Activated T-cell treated with anti-CD3 and anti-CD28 coated beads, Interleukin-2, amount 50 U/mL, for 24 hours (primary cell): Measurements from ENCODE around the gene PPIL4.

Experiments
- DNase-seq: peaks from one replicate; pipeline ENCODE4 v3.0.0-alpha.2; 2020
- H3K27ac Mint-ChIP-seq: 2 replicates; pipeline ENCODE4 v1.8.0; 2020; ENCODE audit warnings: mild to moderate bottlenecking, mixed read lengths
- H3K27me3 Mint-ChIP-seq: 2 replicates; pipeline ENCODE4 v1.8.0; 2020; ENCODE audit warnings: mixed read lengths
- H3K36me3 Mint-ChIP-seq: 2 replicates; pipeline ENCODE4 v1.8.0; 2020; ENCODE audit warnings: low read depth, mixed read lengths
- H3K4me1 Mint-ChIP-seq: 2 replicates; pipeline ENCODE4 v1.8.0; 2020; ENCODE audit warnings: low read depth, mixed read lengths
- H3K4me3 Mint-ChIP-seq: 2 replicates; pipeline ENCODE4 v1.8.0; 2020; ENCODE audit warnings: mild to moderate bottlenecking, moderate library complexity, mixed read lengths
- H3K9me3 Mint-ChIP-seq: 2 replicates; pipeline ENCODE4 v1.8.0; 2020; ENCODE audit warnings: mixed read lengths

The PPIL4 gene, protein sequence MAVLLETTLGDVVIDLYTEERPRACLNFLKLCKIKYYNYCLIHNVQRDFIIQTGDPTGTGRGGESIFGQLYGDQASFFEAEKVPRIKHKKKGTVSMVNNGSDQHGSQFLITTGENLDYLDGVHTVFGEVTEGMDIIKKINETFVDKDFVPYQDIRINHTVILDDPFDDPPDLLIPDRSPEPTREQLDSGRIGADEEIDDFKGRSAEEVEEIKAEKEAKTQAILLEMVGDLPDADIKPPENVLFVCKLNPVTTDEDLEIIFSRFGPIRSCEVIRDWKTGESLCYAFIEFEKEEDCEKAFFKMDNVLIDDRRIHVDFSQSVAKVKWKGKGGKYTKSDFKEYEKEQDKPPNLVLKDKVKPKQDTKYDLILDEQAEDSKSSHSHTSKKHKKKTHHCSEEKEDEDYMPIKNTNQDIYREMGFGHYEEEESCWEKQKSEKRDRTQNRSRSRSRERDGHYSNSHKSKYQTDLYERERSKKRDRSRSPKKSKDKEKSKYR

GRCh38 chr6:149545754-149546471 is at the start of gene PPIL4:
Gene PPIL4 (minus strand): TSS chr6:149546043. CDS start chr6:149546005, 38 bp downstream.
- Mint-ChIP-seq H3K27ac (peak within 1 kb of the TSS; percentile 99), H3K27me3 (no peaks in the 10 kb centered on the region), H3K4me1 (peaks cover 42% of the 10 kb centered on the region), H3K9me3 (no peaks in the 10 kb centered on the region), H3K36me3 (peaks cover 26% of the 10 kb centered on the region), H3K4me3 (peak within 1 kb of the TSS; percentile 97)
- peak; percentile 98 for DNase-seq

GRCh38 chr6:149593408-149593807 is 47.6 kb upstream of the PPIL4 start:
- Mint-ChIP-seq H3K27me3 (no peaks in the 10 kb centered on the region), H3K4me3 (no peak overlapping the region), H3K27ac (no peak overlapping the region), H3K9me3 (no peaks in the 10 kb centered on the region), H3K4me1 (no peaks in the 10 kb centered on the region), H3K36me3 (peaks cover 74% of the 10 kb centered on the region)
- DNase-seq = no peak

DNA sequence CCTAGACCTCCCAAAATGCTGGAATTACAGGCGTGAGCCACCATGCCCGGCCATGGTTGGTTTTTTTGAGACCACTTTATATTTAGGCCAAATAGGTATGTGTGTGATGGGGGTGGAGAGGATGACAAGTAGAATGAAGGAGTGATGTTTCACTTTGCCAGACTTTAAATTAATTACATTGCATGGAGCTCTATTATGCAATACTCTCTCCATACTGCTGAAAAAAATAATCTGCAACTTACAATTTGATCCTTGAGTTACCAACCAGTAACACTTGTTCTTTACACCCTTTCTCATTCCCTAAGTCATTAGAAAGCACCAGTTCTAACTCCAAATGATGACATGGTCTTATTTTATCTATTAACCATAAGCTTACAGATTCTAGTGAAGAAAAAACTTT is 47.1 kb upstream of the PPIL4 start:
- no peak for DNase-seq
- no peaks in the 10 kb centered on the region for H3K4me1 Mint-ChIP-seq
- no peaks in the 10 kb centered on the region for H3K9me3 Mint-ChIP-seq
- H3K27me3 Mint-ChIP-seq = no peaks in the 10 kb centered on the region
- H3K4me3 Mint-ChIP-seq = no peak overlapping the region
- H3K27ac Mint-ChIP-seq = no peak overlapping the region
- H3K36me3 Mint-ChIP-seq = peaks cover 76% of the 10 kb centered on the region

DNA sequence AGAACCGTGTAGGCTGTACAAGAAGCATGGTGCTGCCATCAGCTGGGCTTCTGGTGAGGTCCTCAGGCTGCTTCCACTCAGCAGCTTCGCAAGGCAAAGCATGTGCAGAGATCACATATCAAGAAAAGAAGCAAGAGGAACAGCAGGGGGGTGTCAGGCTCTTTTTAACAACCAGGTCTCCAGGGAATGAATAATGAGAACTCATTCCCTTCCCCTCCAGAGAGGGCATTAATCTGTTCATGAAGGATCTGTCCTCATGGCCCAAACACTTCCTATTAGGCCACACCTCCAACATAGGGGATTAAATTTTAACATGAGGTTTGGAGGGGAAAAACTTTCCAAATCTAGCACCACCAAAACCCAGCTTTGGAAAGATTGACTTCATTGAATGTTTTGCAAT is 40.3 kb upstream of the PPIL4 start:
- Mint-ChIP-seq H3K4me3 (no peak overlapping the region), H3K36me3 (peaks cover 73% of the 10 kb centered on the region), H3K4me1 (no peaks in the 10 kb centered on the region), H3K9me3 (no peaks in the 10 kb centered on the region), H3K27me3 (no peaks in the 10 kb centered on the region), H3K27ac (peak overlapping the region; percentile 74)
- DNase-seq = no peak

- no peak overlapping the region for H3K4me3 Mint-ChIP-seq
- DNase-seq = no peak
- H3K4me1 Mint-ChIP-seq = no peaks in the 10 kb centered on the region
- peaks cover 70% of the 10 kb centered on the region for H3K36me3 Mint-ChIP-seq
- no peaks in the 10 kb centered on the region for H3K9me3 Mint-ChIP-seq
- no peaks in the 10 kb centered on the region for H3K27me3 Mint-ChIP-seq
- no peak overlapping the region for H3K27ac Mint-ChIP-seq
Measured at GRCh38 chr6:149581349-149581748, 35.5 kb upstream of the PPIL4 start.

GRCh38 chr6:149580880-149581279 is 35.0 kb upstream of the PPIL4 start:
- Mint-ChIP-seq H3K36me3 (peaks cover 70% of the 10 kb centered on the region), H3K27ac (no peak overlapping the region), H3K4me1 (no peaks in the 10 kb centered on the region), H3K27me3 (no peaks in the 10 kb centered on the region), H3K4me3 (no peak overlapping the region), H3K9me3 (no peaks in the 10 kb centered on the region)
- DNase-seq = no peak

DNA sequence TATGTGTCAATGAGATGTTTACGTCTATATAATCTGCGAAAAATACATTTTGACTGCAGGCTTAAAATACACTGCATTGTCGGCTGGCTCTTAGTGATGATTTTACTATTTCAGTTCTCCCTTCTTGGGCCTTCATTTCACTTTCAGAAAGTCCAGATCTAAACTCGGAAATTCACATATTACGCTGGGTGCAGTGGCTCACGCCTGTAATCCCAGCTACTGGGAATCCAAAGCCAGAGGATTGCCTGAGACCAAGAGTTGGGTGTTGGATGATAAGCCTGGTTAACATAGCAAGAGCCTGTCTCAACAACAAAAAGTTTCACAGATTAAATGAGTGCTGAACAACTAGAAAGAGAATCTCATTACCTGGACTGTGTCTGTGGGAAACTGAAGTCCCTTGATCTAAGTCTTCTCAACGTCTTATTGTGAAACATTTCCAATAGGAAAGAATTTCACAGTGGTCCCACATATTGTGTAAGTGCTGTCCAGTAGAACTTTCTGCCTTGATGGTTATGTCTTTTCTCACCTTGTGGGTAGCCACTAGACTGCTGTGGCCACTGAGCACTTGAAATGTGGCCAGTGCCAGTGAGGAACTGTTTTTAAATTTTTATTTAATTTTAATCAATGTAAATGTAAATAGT is 22.2 kb upstream of the PPIL4 start:
- peaks cover 35% of the 10 kb centered on the region for H3K4me1 Mint-ChIP-seq
- no peaks in the 10 kb centered on the region for H3K27me3 Mint-ChIP-seq
- H3K36me3 Mint-ChIP-seq = peaks cover 11% of the 10 kb centered on the region
- no peaks in the 10 kb centered on the region for H3K9me3 Mint-ChIP-seq
- peak overlapping the region; percentile 92 for H3K4me3 Mint-ChIP-seq
- DNase-seq = no peak
- no peak overlapping the region for H3K27ac Mint-ChIP-seq

- peak overlapping the region; percentile 85 for H3K27ac Mint-ChIP-seq
- H3K4me3 Mint-ChIP-seq = peak overlapping the region; percentile 92
- no peaks in the 10 kb centered on the region for H3K27me3 Mint-ChIP-seq
- no peaks in the 10 kb centered on the region for H3K9me3 Mint-ChIP-seq
- H3K36me3 Mint-ChIP-seq = peaks cover 11% of the 10 kb centered on the region
- no peak for DNase-seq
- H3K4me1 Mint-ChIP-seq = peaks cover 35% of the 10 kb centered on the region
Measured at GRCh38 chr6:149567194-149567586, 21.3 kb upstream of the PPIL4 start.

- no peak for DNase-seq
- Mint-ChIP-seq H3K4me3 (peak overlapping the region; percentile 92), H3K27ac (peak overlapping the region; percentile 85), H3K36me3 (peaks cover 11% of the 10 kb centered on the region), H3K4me1 (peaks cover 35% of the 10 kb centered on the region), H3K27me3 (no peaks in the 10 kb centered on the region), H3K9me3 (no peaks in the 10 kb centered on the region)
Measured at GRCh38 chr6:149566410-149567193, 20.8 kb upstream of the PPIL4 start.

- Mint-ChIP-seq H3K9me3 (no peaks in the 10 kb centered on the region), H3K36me3 (peaks cover 11% of the 10 kb centered on the region), H3K4me3 (peak within 1 kb of the TSS; percentile 92), H3K27ac (peak within 1 kb of the TSS; percentile 95), H3K4me1 (peaks cover 32% of the 10 kb centered on the region), H3K27me3 (no peaks in the 10 kb centered on the region)
- peak; percentile 99 for DNase-seq
Measured at GRCh38 chr6:149565527-149566409, 19.9 kb upstream of the PPIL4 start, which contains the start of gene GINM1. Gene GINM1 (plus strand): TSS chr6:149566375. CDS start chr6:149566415, 40 bp downstream.

DNA sequence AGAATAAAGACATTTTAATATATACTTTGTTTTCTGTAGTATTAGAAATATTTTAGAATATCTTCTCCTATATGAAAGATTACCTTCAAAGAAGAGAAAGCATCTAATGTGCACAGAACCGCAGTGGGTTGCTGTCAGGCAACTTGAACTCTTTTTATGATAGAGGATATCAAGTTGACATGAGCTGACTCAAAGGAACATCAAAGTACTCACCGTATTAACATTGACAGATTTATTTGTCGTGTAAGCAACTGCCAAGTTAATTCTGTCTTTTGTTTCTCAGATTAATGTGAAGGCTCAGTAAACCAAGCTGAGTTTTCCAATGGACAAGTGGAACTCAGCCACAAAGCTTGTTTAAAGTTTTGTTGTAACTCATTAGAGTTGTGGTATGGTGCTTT is 18.1 kb upstream of the PPIL4 start:
- Mint-ChIP-seq H3K4me3 (no peak overlapping the region), H3K27me3 (no peaks in the 10 kb centered on the region), H3K36me3 (peaks cover 11% of the 10 kb centered on the region), H3K27ac (no peak overlapping the region), H3K4me1 (peaks cover 30% of the 10 kb centered on the region), H3K9me3 (no peaks in the 10 kb centered on the region)
- DNase-seq = no peak

- no peaks in the 10 kb centered on the region for H3K9me3 Mint-ChIP-seq
- no peaks in the 10 kb centered on the region for H3K27me3 Mint-ChIP-seq
- DNase-seq = no peak
- H3K27ac Mint-ChIP-seq = no peak overlapping the region
- H3K36me3 Mint-ChIP-seq = peaks cover 11% of the 10 kb centered on the region
- H3K4me1 Mint-ChIP-seq = peaks cover 30% of the 10 kb centered on the region
- H3K4me3 Mint-ChIP-seq = no peak overlapping the region
Measured at GRCh38 chr6:149563203-149563927, 17.5 kb upstream of the PPIL4 start.

DNA sequence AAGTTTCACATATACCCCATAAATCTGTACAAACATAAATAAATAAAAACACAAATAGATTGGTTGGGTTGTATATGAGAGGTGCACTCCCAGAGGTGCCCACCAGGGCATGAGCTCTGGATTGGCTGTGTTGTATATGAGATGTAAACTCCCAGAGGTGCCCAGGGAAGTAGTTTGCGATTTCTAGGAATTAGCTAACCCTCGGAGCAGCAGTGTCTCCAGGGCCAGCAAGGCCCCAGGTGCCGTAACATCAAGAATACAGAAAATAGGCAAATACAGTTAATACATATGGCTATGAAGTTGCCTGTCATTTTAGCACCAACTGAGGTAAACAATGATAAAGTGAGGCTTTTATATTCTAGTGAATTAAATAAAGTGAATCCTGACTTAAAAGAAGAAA is 14.9 kb upstream of the PPIL4 start:
- Mint-ChIP-seq H3K9me3 (no peaks in the 10 kb centered on the region), H3K36me3 (no peaks in the 10 kb centered on the region), H3K4me1 (peaks cover 18% of the 10 kb centered on the region), H3K27me3 (peaks cover 7% of the 10 kb centered on the region), H3K4me3 (no peak overlapping the region), H3K27ac (no peak overlapping the region)
- DNase-seq = no peak
